DND-41 (cell line): ENCODE data around the gene PTPN7.

Experiments
- ATAC-seq: fragments of 200-7000 bp; cut with Tn5 transposase; 3 replicates; pipeline ENCODE4 v1.9.1; 2021; ENCODE audit warnings: low read depth; ENCODE audit not compliant: insufficient read depth
- DNase-seq: peaks from one replicate; pipeline ENCODE4 v3.0.0-alpha.2; 2020
- H2AFZ ChIP-seq: 2 replicates; pipeline ENCODE4 v1.6.0; 2012; ENCODE audit warnings: low read depth, low read length
- H3K27ac ChIP-seq: 2 replicates; pipeline ENCODE4 v1.5.1; 2012; ENCODE audit warnings: low read length, inconsistent platforms
- H3K27me3 ChIP-seq: fragments of 200-600 bp; sonication (generic); 2 replicates; pipeline ENCODE4 v1.6.0; 2012; ENCODE audit warnings: low read length, mild to moderate bottlenecking, inconsistent platforms; ENCODE audit not compliant: insufficient read depth, poor library complexity
- H3K36me3 ChIP-seq: 2 replicates; pipeline ENCODE4 v1.5.1; 2012; ENCODE audit warnings: low read length, inconsistent platforms; ENCODE audit not compliant: insufficient read depth
- H3K4me1 ChIP-seq: 2 replicates; pipeline ENCODE4 v1.5.1; 2012; ENCODE audit warnings: mild to moderate bottlenecking, low read length; ENCODE audit not compliant: insufficient read depth
- H3K4me2 ChIP-seq: 2 replicates; pipeline ENCODE4 v1.6.0; 2012; ENCODE audit warnings: mild to moderate bottlenecking, moderate library complexity, low read length, inconsistent platforms; ENCODE audit not compliant: insufficient read depth
- H3K4me3 ChIP-seq, 2 experiments: fragments of 200-600 bp in 1 of 2; shearing (Covaris generic) in 1 of 2; 2 replicates each; pipeline ENCODE4 v1.5.1; 2012 to 2016; ENCODE audit warnings: inconsistent platforms in 2 of 2, low read length in 2 of 2, mild to moderate bottlenecking in 2 of 2, low read depth in 1 of 2, moderate library complexity in 1 of 2
- H3K79me2 ChIP-seq: 2 replicates; pipeline ENCODE4 v1.6.0; 2012; ENCODE audit warnings: low read length, inconsistent platforms; ENCODE audit not compliant: insufficient read depth
- H3K9ac ChIP-seq: 2 replicates; pipeline ENCODE4 v1.6.0; 2012; ENCODE audit warnings: low read depth, mild to moderate bottlenecking, inconsistent platforms, low read length, moderate library complexity
- H3K9me3 ChIP-seq: 2 replicates; pipeline ENCODE4 v1.5.1; 2012; ENCODE audit warnings: low read length, moderate library complexity, mild to moderate bottlenecking, inconsistent platforms; ENCODE audit not compliant: insufficient read depth, severe bottlenecking
- H4K20me1 ChIP-seq: 2 replicates; pipeline ENCODE4 v1.6.0; 2012; ENCODE audit warnings: low read length; ENCODE audit not compliant: insufficient read depth
- CTCF ChIP-seq: IDR thresholded peaks from 2 replicates; pipeline ENCODE4 v1.5.1; 2012; ENCODE audit warnings: borderline replicate concordance, low read length, moderate library complexity, mild to moderate bottlenecking; ENCODE audit not compliant: poor library complexity, severe bottlenecking; ENCODE audit errors: extremely low read depth
- EZH2 ChIP-seq: IDR thresholded peaks from 3 replicates; pipeline ENCODE4 v1.6.1; 2012; ENCODE audit warnings: borderline replicate concordance, low read depth, mild to moderate bottlenecking, moderate library complexity, low read length, inconsistent platforms; ENCODE audit not compliant: severe bottlenecking

The PTPN7 gene

GRCh38 chr1:202179828-202180750 lies 19.7 kb upstream of the PTPN7 start:
- 0 out of 2 replicates have a peak, but pooled peaks cover 2% of the 10 kb centered on the region for H3K4me1 ChIP-seq
- no peak overlapping the region for H3K4me3 ChIP-seq
- no peak overlapping the region for H3K27ac ChIP-seq
- ATAC-seq = no peak
- H3K36me3 ChIP-seq = no peaks in the 10 kb centered on the region
- no peak for DNase-seq
- no peak overlapping the region for H3K4me2 ChIP-seq
- TF ChIP-seq EZH2 (no peak), CTCF (no peak)
- H3K9me3 ChIP-seq = no peaks in the 10 kb centered on the region
- H4K20me1 ChIP-seq = peaks cover 3% of the 10 kb centered on the region; the same call in 1 of the 2 replicates
- no peak overlapping the region for H3K9ac ChIP-seq
- H2AFZ ChIP-seq = no peak overlapping the region
- H3K79me2 ChIP-seq = no peaks in the 10 kb centered on the region
- no peaks in the 10 kb centered on the region for H3K27me3 ChIP-seq

GRCh38 chr1:202176949-202177927 lies 16.8 kb upstream of the PTPN7 start:
- ATAC-seq = no peak

GRCh38 chr1:202173993-202174392 lies 13.6 kb upstream of the PTPN7 start:
- H4K20me1 ChIP-seq = no peaks in the 10 kb centered on the region
- H3K27ac ChIP-seq = no peak overlapping the region
- TF ChIP-seq CTCF (no peak), EZH2 (no peak)
- no peak overlapping the region for H3K4me2 ChIP-seq
- H3K36me3 ChIP-seq = no peaks in the 10 kb centered on the region
- H2AFZ ChIP-seq = no peak overlapping the region
- H3K4me1 ChIP-seq = no peaks in the 10 kb centered on the region
- H3K4me3 ChIP-seq = no peak overlapping the region
- no peaks in the 10 kb centered on the region for H3K9me3 ChIP-seq
- DNase-seq = no peak
- no peak for ATAC-seq
- no peaks in the 10 kb centered on the region for H3K27me3 ChIP-seq
- H3K79me2 ChIP-seq = no peaks in the 10 kb centered on the region
- H3K9ac ChIP-seq = no peak overlapping the region

More at GRCh38 chr1:202176949-202177927, 16.8 kb upstream of the PTPN7 start:
- H3K36me3 ChIP-seq = no peaks in the 10 kb centered on the region
- no peaks in the 10 kb centered on the region for H3K9me3 ChIP-seq
- no peaks in the 10 kb centered on the region for H3K4me1 ChIP-seq
- no peak overlapping the region for H3K27ac ChIP-seq
- H3K9ac ChIP-seq = no peak overlapping the region
- no peak overlapping the region for H2AFZ ChIP-seq
- H3K27me3 ChIP-seq = no peaks in the 10 kb centered on the region
- no peak for DNase-seq
- H4K20me1 ChIP-seq = no peaks in the 10 kb centered on the region
- no peak overlapping the region for H3K4me3 ChIP-seq
- no peak overlapping the region for H3K4me2 ChIP-seq
- TF ChIP-seq CTCF = no peak
- no peak for TF ChIP-seq EZH2
- H3K79me2 ChIP-seq = no peaks in the 10 kb centered on the region
